ENCODE data around the gene P2RY1.

Gene P2RY1, protein sequence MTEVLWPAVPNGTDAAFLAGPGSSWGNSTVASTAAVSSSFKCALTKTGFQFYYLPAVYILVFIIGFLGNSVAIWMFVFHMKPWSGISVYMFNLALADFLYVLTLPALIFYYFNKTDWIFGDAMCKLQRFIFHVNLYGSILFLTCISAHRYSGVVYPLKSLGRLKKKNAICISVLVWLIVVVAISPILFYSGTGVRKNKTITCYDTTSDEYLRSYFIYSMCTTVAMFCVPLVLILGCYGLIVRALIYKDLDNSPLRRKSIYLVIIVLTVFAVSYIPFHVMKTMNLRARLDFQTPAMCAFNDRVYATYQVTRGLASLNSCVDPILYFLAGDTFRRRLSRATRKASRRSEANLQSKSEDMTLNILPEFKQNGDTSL

DNA sequence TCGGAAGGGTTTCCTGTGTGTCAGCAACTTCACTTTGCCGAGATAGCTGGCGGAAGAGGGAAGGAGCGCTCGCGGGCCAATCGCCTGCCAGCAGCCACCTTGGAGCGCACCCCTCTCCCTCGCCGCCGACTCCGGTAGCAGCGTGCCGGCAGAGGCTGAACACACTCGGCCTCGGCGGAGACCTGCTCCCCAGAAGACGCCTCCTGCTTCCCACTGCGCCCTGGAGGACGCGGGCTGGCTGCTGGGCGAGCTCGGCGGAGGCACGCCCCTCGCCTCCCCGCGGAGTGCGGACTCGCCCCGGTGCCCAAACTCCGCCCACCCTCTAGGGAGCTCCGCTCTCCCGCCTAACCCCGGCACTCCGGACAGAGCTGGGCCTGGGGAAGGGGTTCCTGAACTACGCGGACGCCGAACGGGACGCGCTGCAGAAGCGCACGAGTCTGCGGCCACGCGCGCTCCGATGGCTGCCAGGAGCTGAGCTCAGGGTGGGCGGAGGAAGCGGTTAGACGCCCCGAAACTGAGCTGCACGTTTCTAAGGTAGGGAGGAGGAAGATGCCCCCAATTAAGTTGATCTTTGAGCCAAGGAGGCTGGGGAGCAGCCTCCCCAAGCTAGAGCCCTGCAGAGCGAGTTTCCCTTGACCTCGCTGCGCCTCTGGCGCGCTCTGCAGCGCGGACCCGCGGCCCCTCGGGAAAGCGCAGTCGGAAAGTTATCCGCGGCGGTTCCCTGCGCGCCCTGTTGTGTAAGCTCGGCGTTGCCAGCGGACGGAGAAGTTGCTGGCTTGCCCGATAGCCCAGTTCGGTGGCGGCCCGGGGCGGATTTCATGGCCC lies at the start of gene P2RY1:
Gene P2RY1 (plus strand): TSS at position 356 of the 825 bp plus-strand sequence. CDS start 652 bp downstream, outside the sequence.
- DNase-seq (ENCODE audit: low read depth in 2 of 2) = no peak

DNA sequence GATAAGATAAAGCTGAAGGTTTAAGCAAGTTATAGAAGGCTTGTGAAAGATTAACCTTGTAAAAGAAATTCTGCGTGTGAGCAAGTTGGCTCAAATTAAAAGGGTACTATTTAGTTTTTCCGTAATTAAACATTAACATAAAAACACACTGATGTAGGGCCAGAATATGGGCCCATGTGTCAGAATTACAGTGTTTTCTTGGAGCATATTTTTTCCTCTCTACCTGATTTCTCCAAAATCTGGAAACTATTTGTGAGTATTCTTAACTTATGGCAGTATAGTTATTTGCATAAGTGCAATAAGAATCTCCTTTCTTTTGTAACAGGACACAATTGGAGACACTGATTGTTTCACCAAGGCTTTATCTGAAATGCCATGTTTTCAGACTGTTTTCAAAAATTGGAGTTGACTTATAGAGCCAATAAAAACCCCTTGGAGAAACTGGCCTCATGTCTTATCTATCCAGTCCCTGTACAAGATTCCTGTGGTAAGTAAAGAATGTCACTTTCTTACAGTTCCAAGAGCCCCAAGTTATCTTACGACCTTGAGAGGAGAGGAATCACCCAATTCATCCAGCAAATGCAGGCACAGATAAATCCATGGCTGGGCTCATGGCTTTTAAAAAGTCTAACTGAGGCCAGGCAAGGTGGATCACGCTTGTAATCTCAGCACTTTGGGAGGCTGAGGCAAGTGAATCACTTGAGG lies 47.8 kb upstream of the P2RY1 start:
- no peak for DNase-seq (ENCODE audit: low read depth in 2 of 2)

DNA sequence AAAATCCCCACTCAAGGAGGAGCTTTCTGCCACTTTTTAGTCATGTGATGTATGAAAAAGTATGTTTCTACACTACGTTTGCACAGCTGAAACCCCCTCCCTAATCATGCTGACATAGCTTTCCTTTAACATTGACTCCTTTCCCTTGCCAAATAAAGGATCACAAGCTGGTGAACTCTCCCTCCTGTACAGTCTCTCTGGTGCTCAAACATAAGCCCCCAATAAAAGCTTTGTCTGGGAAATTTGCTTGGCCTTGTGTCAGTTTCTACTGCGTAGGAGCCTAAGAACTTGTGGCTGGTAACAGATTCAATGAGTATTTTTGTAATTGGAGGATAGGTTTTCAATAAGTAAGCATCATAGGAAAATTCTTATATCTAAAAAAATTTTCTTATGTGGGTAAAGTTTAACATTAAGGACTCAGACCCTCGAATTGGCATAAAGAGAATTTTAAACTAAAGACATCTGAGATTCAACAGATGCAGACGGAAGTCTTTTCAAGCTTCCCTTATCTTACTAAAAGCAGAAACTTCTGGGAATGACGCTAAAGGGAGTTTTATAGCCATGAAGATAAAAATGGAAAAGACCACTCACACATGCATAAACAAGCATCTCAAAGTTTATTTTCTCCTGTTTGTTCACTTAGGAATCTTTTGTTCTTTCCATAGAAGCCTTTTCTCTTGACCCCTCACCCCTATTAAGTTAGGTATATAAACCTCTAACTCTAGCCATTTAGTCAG lies 44.1 kb upstream of the P2RY1 start:
- DNase-seq (ENCODE audit: low read depth in 2 of 2) = no peak

DNA sequence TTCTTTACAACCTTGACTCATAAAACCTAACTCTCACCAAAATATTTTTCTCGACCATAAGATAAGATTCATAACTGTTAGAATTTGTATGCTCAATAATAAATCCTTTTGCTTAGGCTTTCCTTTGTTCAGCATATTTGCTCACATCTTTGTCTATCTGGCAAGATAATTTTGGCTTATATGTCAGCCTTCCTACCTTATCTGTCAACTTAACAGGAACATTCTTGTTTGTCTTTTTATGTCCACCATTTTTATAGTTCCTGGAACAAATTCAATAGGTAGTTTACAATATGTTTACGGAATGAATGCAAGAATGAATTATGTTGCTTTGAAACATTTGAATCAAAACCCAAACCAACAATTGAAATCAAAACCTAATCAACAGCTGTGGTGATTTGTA lies 41.0 kb upstream of the P2RY1 start:
- DNase-seq (ENCODE audit: low read depth in 2 of 2) = no peak

DNA sequence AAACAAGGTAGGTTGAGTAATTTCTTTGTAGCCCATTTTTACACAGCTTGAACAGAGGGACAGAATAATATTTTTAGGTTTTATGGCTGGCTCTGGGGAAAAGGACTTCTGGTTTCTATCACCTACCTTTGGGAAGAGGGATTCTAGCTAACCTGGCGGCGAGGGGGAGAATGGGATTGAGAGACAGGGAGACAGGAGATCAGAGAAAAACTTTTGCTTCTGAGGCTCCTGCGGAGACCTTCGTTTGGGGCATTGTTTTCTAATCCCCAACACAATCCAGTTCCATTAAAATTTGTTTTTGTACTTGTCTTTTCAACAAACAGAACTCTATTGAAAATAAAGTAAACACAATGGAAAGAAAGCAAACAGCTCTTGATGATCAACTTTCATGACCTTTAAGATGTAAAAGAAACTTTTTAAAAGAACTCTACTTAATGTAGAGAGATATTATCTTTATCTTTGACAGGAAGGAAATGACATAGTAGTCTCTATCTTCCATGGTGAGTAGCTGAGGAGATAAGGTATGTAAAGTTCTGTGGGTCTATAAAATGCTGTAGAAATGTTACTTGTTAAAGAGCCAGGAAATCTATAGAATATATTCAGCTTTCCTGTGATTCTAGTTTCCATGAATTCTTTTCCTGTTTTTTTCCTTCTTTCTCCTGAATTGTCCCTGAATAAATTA lies 37.0 kb upstream of the P2RY1 start:
- DNase-seq (ENCODE audit: low read depth in 2 of 2) = no peak

DNA sequence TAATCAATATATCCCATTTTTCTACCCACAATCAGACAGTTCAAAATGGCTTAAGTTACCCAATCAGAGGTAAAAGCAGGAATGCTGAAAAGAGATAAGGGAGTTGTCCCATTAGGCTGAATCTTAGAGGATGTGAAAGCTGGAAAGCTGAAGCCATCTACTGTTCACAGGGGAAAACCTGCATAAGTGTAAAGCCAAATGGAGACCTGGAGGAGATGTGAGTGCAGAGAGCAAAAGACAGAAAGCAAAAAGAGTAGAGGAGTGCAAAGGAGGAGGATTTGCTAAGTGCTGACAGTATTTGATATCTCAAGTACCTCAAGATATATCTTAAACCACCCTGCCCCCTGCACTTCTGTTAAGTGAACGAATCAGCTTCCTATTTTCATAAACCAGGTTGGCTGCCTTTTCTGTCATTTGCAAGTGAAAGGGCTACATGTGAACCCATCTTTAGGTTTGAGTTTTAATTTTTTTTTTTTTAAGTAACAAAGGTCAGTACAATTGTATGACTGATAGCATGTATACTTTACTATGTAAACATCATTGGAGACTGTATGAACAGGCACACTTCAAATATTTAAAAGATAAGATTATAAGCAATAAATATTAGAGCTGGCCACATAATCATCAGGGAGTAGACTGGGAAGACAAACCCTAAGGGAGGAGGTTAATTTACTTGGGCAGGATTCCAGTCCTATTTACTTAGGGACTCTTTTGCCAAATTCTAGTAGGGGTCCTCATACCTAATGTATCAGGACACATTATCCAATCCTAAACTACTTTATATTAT lies 22.8 kb upstream of the P2RY1 start:
- DNase-seq (ENCODE audit: low read depth in 2 of 2) = no peak

DNA sequence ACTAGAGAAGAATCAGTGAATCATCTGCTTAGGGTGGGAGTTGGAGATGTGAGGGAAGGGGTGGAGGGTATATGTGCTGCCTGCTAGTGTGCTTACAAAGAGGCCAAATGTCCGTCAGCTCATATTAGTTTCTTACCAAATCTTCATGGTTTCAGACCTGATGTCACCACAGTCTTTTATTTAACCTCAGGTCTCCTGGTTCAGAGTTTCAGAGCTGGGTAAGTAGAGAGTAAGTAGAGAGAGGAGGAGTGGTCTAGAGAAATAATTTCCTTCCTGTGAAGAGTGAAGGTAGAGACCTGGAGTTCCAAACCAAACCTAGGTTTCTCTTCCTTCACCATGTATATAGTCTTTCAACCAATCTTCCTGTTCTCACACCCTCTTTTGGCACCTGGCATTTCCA lies 17.5 kb upstream of the P2RY1 start:
- DNase-seq (ENCODE audit: low read depth in 2 of 2) = no peak

DNA sequence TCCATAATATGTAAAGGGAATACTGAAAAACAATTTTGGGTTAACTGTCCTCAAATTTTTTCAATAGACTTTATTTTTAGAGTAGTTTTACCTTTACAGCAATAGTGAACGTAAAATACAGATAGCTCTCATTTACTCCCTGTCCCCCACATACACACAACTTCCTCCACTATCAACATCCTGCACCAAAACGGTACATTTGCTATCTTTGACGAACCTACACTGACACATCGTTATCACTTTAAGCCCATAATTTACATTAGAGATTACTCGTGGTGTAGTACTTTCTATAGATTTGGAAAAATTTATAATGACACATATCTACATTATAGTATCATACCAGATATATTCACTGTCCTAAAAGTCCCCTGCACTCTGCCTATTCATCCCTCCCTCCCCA lies 16.9 kb upstream of the P2RY1 start:
- no peak for DNase-seq (ENCODE audit: low read depth in 2 of 2)

DNA sequence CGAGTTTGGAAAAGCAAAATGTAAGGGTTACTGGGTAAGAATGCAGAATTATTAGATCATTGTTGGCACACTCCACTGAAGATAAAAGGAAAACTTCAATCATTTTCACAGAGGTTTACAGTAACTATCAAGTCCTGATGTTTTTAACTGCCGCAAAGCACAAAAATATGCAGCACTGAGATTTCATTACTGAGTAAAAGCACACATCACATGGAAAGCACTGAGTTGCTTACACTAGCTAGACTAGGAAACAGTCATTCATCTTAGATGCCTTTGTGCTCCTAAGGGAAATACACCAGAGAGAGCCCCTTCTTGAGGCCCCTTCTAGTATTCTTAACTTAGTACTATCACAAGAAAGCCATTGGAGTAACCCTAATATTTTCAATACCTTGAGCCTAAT lies 11.8 kb upstream of the P2RY1 start:
- DNase-seq (ENCODE audit: low read depth in 2 of 2) = no peak

DNA sequence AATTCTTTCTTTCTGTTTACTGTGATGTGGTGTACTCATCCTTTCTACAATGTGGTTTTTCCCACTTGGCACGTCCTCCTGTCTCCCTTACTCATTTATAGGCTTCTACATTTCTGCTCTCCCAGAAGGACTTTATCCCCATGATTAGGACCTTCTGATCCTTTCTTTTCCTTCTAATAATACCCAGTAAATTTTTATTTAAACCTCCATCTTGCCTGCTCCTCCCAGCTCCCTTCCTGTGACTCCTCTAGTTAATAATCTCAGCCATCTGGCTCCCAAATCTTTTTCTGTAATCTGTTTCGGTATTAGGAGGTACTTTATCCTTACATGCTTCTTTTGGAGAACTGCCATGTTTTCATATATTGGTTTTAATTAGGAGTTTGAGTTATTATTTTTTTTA lies 11.2 kb upstream of the P2RY1 start:
- DNase-seq (ENCODE audit: low read depth in 2 of 2) = no peak

DNA sequence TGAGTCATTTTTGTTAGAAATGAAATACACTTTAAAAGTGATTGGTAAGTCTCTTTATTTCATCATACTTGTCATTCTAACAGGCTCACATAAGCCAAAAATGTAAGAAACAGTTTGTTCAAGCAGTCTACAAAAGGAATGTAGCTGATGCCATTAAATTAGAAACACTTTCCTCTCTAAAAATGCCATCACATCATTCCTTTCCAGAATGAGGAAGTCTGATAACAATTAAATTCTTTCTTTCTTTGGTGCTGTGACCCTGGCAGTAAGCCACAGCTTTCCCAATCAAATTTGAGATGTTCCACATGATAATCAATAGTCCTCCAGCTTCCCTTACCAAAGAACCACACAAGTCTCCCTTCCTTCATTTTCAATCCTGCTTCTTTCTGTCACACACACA lies 9.4 kb upstream of the P2RY1 start:
- DNase-seq (ENCODE audit: low read depth in 2 of 2) = no peak

DNA sequence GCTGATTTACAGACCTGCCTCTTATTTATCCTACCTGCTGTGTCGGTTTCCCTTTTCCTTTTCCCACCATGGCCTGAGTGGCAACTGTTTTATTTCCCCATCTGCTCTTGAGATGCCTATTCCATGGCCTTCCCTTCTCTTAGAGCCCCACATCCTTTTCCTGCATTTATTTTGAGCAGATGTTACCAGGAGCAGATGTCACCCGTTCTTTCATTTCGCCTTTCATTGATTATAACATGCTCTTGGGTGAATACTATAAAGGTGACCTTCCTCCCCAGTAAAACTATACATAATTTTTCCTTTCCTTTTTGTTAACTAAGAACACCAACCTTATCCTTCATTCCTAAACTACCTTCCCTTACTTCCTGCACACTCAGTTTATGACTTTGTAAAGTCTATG lies 8.5 kb upstream of the P2RY1 start:
- DNase-seq (ENCODE audit: low read depth in 2 of 2) = no peak

DNA sequence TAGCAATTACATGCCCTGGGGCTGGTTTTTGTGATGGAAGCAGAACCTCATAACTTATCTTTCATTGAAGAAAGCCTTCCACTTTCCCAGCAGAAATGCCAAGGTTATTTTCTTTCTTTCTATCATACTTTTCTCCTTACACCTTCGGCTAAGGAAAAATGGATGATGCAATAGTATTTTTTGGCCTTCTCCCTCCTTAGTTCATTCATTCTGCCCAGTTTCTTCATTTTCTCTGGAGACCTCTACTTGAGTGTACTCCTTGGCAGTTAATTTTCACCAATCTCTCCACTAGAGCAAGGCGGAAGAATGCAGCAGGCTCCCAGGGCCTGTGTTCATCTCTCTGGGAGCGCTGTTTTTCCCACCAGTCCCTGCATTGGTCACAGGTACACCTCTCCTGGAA lies 7.6 kb upstream of the P2RY1 start:
- no peak for DNase-seq (ENCODE audit: low read depth in 2 of 2)

DNA sequence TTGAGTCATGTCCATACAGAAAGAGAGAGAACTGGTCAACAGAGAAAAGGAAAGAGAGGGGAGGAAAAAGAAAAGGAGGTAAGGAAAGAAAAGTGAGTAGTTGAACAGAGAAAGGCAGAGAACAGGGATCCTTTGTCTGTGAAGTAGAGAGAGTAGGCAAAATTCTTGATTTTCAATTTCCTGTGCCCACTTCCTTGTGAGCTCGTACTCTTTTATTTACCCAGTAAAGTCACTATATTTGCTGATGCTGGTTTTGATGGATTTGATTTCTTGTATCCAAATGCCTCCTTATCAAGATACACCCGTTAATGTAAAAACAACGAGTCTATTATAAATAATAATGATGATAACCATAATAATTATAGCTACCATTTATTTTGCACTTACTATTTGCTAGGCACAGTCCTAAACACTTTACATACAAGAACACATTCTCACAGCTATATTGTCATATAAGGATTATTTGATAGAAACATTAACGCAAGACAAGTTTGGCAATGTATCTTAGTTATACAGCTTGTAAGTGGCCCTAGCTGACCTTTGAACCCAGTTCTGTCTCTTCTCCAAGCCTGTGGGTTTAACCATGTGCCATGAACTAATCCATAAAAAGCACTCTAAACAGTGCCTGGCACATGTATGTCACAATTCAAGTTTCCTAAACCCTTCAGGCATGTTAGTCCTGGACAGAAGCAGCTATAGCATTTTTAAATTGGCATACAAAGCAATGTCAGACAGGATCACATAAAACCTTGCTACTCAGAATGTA lies 6.7 kb upstream of the P2RY1 start:
- no peak for DNase-seq (ENCODE audit: low read depth in 2 of 2)

DNA sequence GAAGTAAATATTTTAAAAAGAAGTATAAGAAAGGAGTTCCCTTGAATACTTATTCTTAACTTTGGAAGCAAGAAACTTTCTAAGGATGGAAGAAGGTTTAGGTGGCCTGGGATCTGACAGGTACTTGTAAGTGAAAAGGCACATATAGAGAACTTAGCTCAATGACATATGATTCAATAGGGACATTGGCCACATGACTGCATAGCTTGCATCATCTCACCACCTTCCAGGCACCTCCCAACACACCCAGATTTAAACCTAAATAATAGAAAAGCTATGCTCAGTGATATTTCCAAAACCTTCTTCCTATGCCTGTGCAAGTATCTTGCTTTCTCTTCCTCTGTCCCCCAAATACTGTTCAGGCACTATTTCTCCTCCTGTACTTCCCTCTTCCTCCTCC lies 4.7 kb upstream of the P2RY1 start:
- DNase-seq (ENCODE audit: low read depth in 2 of 2) = no peak

DNA sequence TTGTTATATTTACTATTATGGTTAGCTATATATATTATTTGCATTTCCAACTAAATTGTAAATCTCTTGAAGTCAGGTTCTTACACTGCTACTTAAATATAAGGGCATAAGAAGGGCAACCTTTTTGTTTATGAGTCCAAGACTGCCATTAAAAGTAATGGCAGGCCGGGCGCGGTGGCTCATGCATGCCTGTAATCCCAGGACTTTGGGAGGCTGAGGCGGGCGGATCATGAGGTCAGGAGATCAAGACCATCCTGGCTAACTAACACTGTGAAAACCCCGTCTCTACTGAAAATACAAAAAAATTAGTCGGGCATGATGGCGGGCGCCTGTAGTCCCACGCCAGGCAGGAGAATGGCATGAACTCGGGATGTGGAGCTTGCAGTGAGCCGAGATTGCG lies 2.9 kb upstream of the P2RY1 start:
- DNase-seq (ENCODE audit: low read depth in 2 of 2) = no peak

DNA sequence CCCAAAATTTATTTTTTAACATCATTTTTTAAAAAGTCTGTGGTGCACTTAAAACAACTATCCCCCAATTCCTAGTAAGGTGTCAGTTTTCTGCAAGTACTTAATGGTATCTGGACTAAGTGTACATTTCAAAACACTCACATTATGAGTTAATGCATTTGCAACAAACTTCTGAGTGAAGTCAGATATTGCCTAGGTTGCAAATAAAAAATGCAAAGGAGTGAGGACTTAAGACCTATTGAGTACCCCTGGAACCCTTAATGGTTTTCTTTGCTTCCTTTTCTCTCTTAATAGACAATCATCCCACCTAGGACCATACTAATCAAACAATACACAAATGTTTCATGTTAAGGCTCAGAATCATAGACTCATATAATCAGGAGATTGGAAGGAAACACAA lies 1.8 kb upstream of the P2RY1 start:
- no peak for DNase-seq (ENCODE audit: low read depth in 2 of 2)

DNA sequence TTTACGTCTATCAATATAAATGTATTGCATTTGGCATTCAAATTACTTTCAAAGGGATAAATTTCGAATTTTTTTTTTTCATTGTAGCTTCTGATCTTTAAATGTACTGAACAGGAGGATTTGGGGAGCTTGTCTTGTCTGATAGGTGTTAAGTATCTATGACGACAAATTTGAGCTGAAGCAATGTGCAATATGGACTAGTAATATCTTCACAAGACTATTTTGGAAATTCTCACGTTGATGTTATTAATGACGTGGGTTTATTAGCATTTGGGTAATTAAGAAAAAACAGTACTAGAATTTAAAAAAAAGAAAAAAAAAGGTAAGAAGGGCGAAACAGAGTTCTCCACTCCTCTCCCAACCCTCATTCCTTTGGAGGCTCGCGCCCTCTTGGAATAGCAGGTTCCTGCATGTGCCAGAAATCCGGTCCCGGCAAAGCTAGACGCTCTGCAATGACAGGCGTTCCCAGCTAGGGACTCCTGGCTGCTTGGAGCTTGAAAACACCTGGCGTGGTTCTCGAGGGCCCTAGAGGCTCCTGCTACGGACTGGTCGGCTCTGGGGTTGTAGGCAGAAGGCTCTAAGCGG lies 648 bp upstream of the P2RY1 start:
- no peak for DNase-seq (ENCODE audit: low read depth in 2 of 2)

DNA sequence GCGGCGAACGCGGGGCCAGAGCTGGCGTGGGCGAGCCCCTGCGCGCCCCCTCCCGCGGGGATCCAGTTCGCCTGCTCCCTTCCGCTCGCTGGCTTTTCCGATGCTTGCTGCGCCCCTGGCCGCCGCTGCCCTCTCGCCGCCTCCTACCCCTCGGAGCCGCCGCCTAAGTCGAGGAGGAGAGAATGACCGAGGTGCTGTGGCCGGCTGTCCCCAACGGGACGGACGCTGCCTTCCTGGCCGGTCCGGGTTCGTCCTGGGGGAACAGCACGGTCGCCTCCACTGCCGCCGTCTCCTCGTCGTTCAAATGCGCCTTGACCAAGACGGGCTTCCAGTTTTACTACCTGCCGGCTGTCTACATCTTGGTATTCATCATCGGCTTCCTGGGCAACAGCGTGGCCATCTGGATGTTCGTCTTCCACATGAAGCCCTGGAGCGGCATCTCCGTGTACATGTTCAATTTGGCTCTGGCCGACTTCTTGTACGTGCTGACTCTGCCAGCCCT lies 721 bp downstream of the P2RY1 start:
- no peak for DNase-seq (ENCODE audit: low read depth in 2 of 2)
